ENCODE data around the gene LY6G5C.

Gene LY6G5C

DNA sequence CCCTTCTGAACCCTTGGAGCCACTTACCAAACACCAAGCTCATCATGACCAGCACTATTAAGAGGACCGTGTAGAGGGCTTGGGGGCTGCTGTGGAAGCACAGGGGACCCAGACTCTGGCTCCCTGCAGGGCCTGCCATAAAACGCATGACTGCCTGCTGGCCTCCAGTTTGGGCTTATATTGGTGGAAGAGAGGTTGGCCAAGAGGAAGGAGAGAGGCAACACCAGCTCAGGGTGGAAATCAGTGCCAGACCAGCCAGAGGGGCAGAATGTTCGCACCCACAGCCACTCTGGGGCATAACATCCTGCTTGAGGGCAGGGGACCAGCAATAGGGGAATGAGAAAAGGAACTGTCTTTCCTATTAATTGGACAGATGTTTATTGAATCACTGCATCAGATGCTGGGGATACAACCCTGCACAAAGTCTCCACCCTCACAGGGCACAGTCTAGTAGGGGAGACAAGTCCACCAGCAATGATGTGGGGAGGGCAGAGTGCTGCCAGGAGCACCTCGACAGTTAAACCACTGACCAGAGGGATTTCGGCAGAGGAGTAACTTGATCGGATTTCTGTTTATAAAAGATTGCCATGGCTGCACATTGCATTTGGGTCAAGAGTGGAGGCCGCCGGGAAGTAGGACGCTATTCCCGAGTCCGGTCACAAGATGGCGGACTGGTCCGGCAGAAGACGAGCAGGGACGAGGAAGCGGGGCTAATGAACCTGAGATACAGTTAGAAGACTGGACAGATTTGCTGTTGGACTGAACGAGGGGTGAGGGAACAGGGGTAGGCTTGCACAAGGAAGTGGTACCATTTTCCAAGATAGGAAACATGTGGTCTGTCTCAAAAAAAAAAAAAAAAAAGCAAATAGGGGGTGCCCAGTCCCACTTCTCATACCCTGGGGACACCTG is at the start of gene LY6G5C:
Gene LY6G5C (minus strand): TSS at position 842 of the 909 bp plus-strand sequence. CDS start 694 bp downstream, at position 148.
- DNase-seq (ENCODE audit: low read depth): peak; percentile 91
- peak within 1 kb of the TSS; percentile 59 for H3K4me3 ChIP-seq (ENCODE audit: low read depth, low read length)
- TF ChIP-seq POLR2A (IDR thresholded peaks at IDR 0.05; ENCODE audit: extremely low read depth, insufficient read length) (no peak), CTCF (IDR thresholded peaks at IDR 0.05; ENCODE audit: low read depth, low read length) (peak; percentile 60), MAX (IDR thresholded peaks at IDR 0.05; ENCODE audit: low read depth, low read length) (0 out of 2 replicates have a peak, but pooled peaks have one; percentile 23), MYC (IDR thresholded peaks at IDR 0.05; ENCODE audit: low read depth, low read length) (no peak)

GRCh38 chr6:31729979-31730630 is 49.2 kb upstream of the LY6G5C start:
- peak overlapping the region; percentile 69 for H3K4me3 ChIP-seq (ENCODE audit: low read depth, low read length)
- TF ChIP-seq MYC (IDR thresholded peaks at IDR 0.05; ENCODE audit: low read depth, low read length): peak; percentile 35; the same call in 1 of the 2 replicates
- TF ChIP-seq MAX (IDR thresholded peaks at IDR 0.05; ENCODE audit: low read depth, low read length): peak; percentile 39; the same call in 1 of the 2 replicates
- TF ChIP-seq POLR2A (IDR thresholded peaks at IDR 0.05; ENCODE audit: extremely low read depth, insufficient read length): peak; percentile 35
- TF ChIP-seq CTCF (IDR thresholded peaks at IDR 0.05; ENCODE audit: low read depth, low read length): no peak
- DNase-seq (ENCODE audit: low read depth): peak; percentile 91

- H3K4me3 ChIP-seq (ENCODE audit: low read depth, low read length): peak overlapping the region; percentile 69
- TF ChIP-seq POLR2A (IDR thresholded peaks at IDR 0.05; ENCODE audit: extremely low read depth, insufficient read length): peak; percentile 6
- TF ChIP-seq MAX (IDR thresholded peaks at IDR 0.05; ENCODE audit: low read depth, low read length): peak; percentile 28
- TF ChIP-seq MYC (IDR thresholded peaks at IDR 0.05; ENCODE audit: low read depth, low read length): peak; percentile 66
- TF ChIP-seq CTCF (IDR thresholded peaks at IDR 0.05; ENCODE audit: low read depth, low read length): peak; percentile 83
- peak; percentile 94 for DNase-seq (ENCODE audit: low read depth)
Observed at GRCh38 chr6:31729515-31729978, 48.7 kb upstream of the LY6G5C start.

DNA sequence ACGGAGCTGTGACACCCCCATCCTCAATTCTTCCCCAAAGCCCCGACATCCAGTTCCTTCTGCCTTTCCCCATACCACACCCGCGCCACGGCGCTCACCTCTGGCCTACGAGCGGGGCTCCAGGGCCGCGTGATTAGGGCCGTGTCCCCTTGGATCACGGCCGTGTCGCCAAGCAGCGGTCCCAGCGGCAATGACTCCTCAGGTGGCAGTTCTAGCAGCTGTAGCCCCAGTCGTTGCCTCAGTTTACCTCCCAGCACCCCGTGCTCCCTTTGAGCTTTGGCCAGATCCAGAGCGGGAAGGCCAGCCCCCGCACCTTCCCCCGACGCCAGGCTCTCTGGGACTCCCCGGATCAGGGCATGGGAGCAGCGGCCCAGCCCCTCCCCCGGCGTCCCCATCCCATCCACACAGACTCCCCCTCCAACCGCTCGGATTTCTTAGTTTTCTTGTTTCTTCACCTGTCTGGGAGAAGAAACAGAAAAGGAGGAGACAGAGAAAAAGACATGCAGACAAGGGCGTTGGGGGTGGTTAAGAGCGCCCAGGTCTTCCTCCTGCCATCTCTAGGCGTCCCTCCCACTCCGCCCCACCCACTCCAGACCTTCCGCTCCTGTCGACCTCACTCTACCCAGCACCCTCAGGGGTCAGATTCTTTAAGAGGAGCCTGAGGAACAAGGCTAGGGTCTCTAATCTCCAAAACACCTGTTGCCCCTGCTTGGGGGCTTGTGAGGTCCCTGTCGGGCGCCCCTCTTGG is 48.1 kb upstream of the LY6G5C start, which contains the start of gene DDAH2:
Gene DDAH2 (minus strand): TSS at position 533 of the 748 bp plus-strand sequence. CDS start 138 bp downstream, at position 395.
- DNase-seq (ENCODE audit: low read depth): no peak
- TF ChIP-seq POLR2A (IDR thresholded peaks at IDR 0.05; ENCODE audit: extremely low read depth, insufficient read length): peak; percentile 6
- no peak for TF ChIP-seq CTCF (IDR thresholded peaks at IDR 0.05; ENCODE audit: low read depth, low read length)

More for the DNA sequence above, 48.1 kb upstream of the LY6G5C start, which contains the start of gene DDAH2:
- H3K4me3 ChIP-seq (ENCODE audit: low read depth, low read length): peak within 1 kb of the TSS; percentile 69

Measured in NB4 (cell line).